Activated CD4-positive, alpha-beta T cell treated with anti-CD3 and anti-CD28 coated beads for 1 hour (primary cell): Measurements from ENCODE around the gene SLC26A1.

ENCODE experiments used
- DNase-seq: peaks from one replicate; pipeline ENCODE4 v3.0.0-alpha.2; 2020

The SLC26A1 gene

GRCh38 chr4:964346-965025 lies 28.7 kb downstream of the SLC26A1 start:
- DNase-seq: no peak

- DNase-seq: no peak
Observed at GRCh38 chr4:963276-964225, 29.7 kb downstream of the SLC26A1 start.

- DNase-seq: no peak
Observed at GRCh38 chr4:962231-963208, 30.7 kb downstream of the SLC26A1 start.

GRCh38 chr4:961351-962230 lies 31.6 kb downstream of the SLC26A1 start:
- DNase-seq: no peak

- DNase-seq: no peak
Observed at GRCh38 chr4:960636-961350, 32.4 kb downstream of the SLC26A1 start.

GRCh38 chr4:960140-960635 lies 33.0 kb downstream of the SLC26A1 start:
- DNase-seq: no peak

- DNase-seq: no peak
Observed at GRCh38 chr4:959338-960139, 33.7 kb downstream of the SLC26A1 start.

GRCh38 chr4:958696-959337 lies 34.4 kb downstream of the SLC26A1 start:
- DNase-seq: no peak

GRCh38 chr4:958314-958665 lies 34.9 kb downstream of the SLC26A1 start:
- no peak for DNase-seq

GRCh38 chr4:957581-958313 lies 35.5 kb downstream of the SLC26A1 start:
- DNase-seq: no peak

- DNase-seq: no peak
Observed at GRCh38 chr4:957231-957580, 36.0 kb downstream of the SLC26A1 start.

- DNase-seq: no peak
Observed at GRCh38 chr4:956531-957230, 36.5 kb downstream of the SLC26A1 start.

- no peak for DNase-seq
Observed at GRCh38 chr4:955931-956381, 37.2 kb downstream of the SLC26A1 start.

- DNase-seq: no peak
Observed at GRCh38 chr4:955161-955921, 37.9 kb downstream of the SLC26A1 start.

- DNase-seq: no peak
Observed at GRCh38 chr4:954211-955020, 38.8 kb downstream of the SLC26A1 start.

- no peak for DNase-seq
Observed at GRCh38 chr4:953574-953915, 39.7 kb downstream of the SLC26A1 start.
